ENCODE results near the gene SHD.

DNA sequence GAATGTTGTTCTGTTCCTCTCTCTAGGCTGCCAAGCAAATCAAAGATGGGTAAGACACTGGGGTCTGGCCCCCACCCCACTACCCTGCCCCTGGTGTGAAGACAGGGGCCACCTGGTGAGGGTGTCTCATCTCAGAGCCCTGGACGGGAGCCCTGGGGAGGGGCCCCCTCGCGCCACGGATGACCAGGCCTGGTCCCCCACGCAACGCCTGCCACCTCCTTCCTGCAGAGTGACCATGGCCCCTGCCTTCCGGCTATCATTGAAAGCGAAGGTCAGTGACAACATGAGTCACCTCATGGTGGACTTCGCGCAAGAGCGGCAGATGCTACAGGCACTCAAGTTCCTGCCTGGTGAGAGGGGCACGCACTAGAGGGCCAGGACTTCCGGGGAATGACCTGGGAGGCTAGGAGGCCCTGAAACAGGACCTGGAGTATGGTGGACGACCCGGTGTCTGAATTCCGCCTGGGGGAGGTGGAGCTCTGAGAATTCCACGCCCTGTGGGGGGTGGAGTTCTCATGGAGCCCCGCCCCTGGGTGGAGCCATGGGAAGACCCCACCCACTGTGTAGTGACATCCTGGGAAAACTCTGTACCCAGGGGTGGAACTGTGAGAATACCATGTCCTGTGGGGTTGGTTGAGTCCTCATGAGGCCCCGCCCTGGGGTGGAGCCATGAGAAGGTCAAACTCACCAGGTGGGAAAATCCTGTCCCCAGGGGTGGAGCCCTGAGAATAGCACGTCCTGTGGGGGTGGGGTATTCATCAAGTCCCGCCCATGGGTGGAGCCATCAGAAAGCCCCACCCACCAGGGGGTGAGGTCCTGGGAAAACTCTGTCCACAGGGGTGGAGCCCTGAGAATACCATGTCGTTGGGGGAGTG, 31.4 kb downstream of the SHD start:
- TF ChIP-seq, protein P1, sequence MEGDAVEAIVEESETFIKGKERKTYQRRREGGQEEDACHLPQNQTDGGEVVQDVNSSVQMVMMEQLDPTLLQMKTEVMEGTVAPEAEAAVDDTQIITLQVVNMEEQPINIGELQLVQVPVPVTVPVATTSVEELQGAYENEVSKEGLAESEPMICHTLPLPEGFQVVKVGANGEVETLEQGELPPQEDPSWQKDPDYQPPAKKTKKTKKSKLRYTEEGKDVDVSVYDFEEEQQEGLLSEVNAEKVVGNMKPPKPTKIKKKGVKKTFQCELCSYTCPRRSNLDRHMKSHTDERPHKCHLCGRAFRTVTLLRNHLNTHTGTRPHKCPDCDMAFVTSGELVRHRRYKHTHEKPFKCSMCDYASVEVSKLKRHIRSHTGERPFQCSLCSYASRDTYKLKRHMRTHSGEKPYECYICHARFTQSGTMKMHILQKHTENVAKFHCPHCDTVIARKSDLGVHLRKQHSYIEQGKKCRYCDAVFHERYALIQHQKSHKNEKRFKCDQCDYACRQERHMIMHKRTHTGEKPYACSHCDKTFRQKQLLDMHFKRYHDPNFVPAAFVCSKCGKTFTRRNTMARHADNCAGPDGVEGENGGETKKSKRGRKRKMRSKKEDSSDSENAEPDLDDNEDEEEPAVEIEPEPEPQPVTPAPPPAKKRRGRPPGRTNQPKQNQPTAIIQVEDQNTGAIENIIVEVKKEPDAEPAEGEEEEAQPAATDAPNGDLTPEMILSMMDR (IDR thresholded peaks at IDR 0.05), result no peak
- TF ChIP-seq POLR2A (IDR thresholded peaks at IDR 0.05), result no peak
- no peak for TF ChIP-seq EP300 (IDR thresholded peaks at IDR 0.05; ENCODE audit: low read depth)

Measured in transverse colon (tissue), 3 donors.